Astrocyte (in vitro differentiated cells and primary cell): ENCODE measurements around the gene MYH15.

Source experiments
- EZH2 ChIP-seq: IDR thresholded peaks from 2 replicates; pipeline ENCODE4 v1.6.1; 2012; ENCODE audit warnings: mild to moderate bottlenecking, low read length, inconsistent platforms; ENCODE audit not compliant: insufficient read depth
- TF ChIP-seq, protein P1 (sequence below): IDR thresholded peaks from 2 replicates; pipeline ENCODE4 v1.5.1; 2011; ENCODE audit warnings: low read depth, mild to moderate bottlenecking, inconsistent platforms, low read length, moderate library complexity; ENCODE audit not compliant: insufficient read depth

DNA sequence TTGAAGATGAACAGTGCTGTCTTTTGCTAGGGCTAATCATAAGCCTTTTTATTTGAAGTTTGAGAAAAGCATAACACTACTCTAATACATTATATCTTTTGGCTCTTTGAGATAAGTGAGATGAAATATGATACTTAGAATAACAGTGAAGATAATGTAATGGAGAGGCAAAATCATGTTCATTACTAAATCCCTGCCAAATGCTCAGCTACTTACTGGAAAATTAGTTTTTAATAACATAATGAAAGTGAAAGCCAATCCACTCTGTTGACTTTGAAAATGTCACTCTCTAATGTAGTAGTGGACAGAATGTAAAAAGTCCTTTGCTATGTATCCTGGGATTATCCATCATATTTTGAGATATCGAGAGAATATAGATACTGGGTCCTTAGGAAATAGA lies 35.9 kb upstream of the MYH15 start:
- TF ChIP-seq, protein P1, sequence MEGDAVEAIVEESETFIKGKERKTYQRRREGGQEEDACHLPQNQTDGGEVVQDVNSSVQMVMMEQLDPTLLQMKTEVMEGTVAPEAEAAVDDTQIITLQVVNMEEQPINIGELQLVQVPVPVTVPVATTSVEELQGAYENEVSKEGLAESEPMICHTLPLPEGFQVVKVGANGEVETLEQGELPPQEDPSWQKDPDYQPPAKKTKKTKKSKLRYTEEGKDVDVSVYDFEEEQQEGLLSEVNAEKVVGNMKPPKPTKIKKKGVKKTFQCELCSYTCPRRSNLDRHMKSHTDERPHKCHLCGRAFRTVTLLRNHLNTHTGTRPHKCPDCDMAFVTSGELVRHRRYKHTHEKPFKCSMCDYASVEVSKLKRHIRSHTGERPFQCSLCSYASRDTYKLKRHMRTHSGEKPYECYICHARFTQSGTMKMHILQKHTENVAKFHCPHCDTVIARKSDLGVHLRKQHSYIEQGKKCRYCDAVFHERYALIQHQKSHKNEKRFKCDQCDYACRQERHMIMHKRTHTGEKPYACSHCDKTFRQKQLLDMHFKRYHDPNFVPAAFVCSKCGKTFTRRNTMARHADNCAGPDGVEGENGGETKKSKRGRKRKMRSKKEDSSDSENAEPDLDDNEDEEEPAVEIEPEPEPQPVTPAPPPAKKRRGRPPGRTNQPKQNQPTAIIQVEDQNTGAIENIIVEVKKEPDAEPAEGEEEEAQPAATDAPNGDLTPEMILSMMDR = no peak
- no peak for TF ChIP-seq EZH2
